GM12872 (cell line): ENCODE results near the gene MCL1.

Experiments
- CTCF ChIP-seq: IDR thresholded peaks from 3 replicates; pipeline ENCODE4 v1.5.1; 2011; ENCODE audit warnings: low read depth, mild to moderate bottlenecking, low read length, moderate library complexity; ENCODE audit not compliant: insufficient read depth

MCL1 gene

GRCh38 chr1:150551784-150552127 is 27.7 kb downstream of the MCL1 start:
- TF ChIP-seq CTCF = no peak

- no peak for TF ChIP-seq CTCF
Observed at GRCh38 chr1:150551051-150551783, 28.2 kb downstream of the MCL1 start.

- no peak for TF ChIP-seq CTCF
Observed at GRCh38 chr1:150550222-150551050, 29.0 kb downstream of the MCL1 start.

GRCh38 chr1:150549496-150550221 is 29.8 kb downstream of the MCL1 start:
- no peak for TF ChIP-seq CTCF

- no peak for TF ChIP-seq CTCF
Observed at GRCh38 chr1:150548632-150549495, 30.5 kb downstream of the MCL1 start, which contains the start of gene ADAMTSL4. TSS of gene ADAMTSL4 (plus strand) at chr1:150549408. CDS start at chr1:150552289, 2,881 bp downstream.

- TF ChIP-seq CTCF = no peak
Observed at GRCh38 chr1:150548324-150548631, 31.1 kb downstream of the MCL1 start.
